GM03348 (cell line): Measurements from ENCODE around the gene KCNS1.
"Not testable (repeated sequence)": the region's sequence is repeated elsewhere in the genome, so short reads cannot be mapped to it uniquely, and the experiment has no call there.

Experiments
- DNase-seq: peaks from one replicate; pipeline ENCODE4 v3.0.0; 2012; ENCODE audit warnings: low spot score

The KCNS1 gene, protein sequence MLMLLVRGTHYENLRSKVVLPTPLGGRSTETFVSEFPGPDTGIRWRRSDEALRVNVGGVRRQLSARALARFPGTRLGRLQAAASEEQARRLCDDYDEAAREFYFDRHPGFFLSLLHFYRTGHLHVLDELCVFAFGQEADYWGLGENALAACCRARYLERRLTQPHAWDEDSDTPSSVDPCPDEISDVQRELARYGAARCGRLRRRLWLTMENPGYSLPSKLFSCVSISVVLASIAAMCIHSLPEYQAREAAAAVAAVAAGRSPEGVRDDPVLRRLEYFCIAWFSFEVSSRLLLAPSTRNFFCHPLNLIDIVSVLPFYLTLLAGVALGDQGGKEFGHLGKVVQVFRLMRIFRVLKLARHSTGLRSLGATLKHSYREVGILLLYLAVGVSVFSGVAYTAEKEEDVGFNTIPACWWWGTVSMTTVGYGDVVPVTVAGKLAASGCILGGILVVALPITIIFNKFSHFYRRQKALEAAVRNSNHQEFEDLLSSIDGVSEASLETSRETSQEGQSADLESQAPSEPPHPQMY

GRCh38 chr20:45100563-45101245 lies at the start of gene KCNS1:
TSS of gene KCNS1 (minus strand) at chr20:45101127. CDS start at chr20:45099236, 1,891 bp downstream.
- DNase-seq, result peak; percentile 64

GRCh38 chr20:45149062-45149461 lies 48.1 kb upstream of the KCNS1 start:
- no peak for DNase-seq

DNA sequence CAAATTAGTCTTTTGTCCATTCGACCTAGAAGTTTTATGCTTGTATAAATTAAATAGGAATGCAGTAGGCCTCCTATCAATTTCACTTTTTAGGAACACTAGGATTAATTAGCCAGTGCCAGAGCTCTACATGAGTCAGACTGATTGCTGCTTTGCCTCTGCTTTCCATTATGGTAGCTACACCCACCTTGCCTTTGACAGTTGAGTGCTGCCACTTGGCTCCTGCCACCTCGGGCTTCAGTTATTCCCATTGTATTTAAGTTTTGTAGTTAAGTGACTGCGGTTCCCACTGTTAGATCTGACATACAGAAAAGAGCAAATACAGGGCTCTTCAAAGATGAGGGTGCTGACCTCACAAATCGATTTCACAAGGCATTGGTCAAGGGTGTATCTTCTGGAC lies 39.9 kb upstream of the KCNS1 start:
- no peak for DNase-seq

- DNase-seq, result not testable (repeated sequence)
Measured at GRCh38 chr20:45139733-45140375, 38.9 kb upstream of the KCNS1 start.

DNA sequence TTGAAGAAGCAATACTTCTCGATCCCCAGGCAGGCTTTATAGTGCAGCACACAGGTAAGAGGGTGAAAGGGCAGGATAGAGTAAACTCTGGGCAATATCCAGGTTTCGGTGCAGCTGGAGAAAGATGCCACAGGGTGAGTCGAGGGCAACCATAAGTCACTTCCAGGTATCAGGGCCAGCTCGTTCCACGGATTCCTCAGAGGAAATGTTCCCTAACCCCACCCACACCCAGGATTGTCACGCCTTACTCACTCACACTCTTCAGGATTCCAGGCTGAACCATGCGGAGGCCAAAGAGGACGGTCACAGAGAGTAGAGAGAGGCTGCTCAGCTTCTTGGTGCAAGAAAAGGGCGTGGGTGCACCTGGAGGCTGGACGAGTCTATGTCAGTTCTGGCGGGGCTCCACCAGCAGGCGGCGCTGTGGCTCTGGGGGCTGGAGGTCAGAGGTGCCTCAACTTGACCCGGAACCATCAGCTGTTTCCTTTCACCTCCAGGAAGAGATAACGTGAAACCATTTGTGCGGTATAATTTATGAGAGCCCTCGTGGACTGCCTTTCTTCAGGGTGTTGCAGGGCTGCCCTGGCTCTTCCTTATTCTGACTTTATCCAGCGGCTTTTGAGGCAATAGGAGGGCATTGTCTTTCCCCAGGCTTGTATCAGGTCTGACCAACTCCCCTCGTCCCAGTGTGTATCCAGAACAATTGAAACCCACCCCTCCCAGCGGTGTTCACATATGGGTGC lies 37.8 kb upstream of the KCNS1 start:
- peak; percentile 30 for DNase-seq

DNA sequence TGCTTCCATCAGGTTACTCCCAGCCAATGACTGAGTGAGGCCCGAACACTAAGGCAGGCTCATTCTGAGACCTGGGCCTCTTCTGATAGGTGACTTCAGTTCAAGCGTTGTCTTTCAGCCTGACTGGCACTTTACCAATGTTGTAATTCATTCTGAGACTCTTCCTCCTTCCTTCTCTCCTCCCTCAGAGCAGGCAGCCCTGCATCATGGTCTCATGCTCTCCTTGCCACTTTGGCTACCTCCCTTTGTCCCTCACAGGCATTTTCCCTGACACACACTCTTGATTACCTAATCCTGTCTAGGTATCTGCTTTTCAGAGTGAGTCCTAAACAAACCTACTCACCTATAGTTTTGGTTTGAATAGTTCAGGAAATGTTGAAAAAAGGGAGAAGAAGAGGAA lies 36.0 kb upstream of the KCNS1 start:
- DNase-seq, result no peak

DNA sequence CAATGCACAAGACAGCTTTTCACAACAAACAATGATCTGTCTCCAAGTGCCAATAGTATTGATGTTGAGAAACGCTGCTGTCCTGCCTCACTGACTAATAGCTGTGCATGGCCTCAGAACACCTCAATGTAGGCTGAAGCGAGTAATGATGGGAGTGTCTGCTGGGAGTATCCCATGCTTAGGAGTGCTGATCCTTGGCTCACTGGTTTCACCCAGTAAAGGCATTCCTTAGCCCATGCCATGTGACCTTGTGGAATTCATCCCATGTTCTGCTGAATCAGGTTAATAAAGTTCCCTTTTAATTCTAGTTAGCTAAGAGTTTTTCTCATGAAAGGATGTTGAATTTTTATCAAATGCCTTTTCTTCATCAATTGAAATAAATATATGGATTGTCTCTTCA lies 27.2 kb upstream of the KCNS1 start:
- DNase-seq, result no peak

GRCh38 chr20:45124365-45124764 lies 23.4 kb upstream of the KCNS1 start, which contains the start of gene WFDC12:
TSS of gene WFDC12 (minus strand) at chr20:45124465. CDS start at chr20:45124447, 18 bp downstream.
- no peak for DNase-seq

DNA sequence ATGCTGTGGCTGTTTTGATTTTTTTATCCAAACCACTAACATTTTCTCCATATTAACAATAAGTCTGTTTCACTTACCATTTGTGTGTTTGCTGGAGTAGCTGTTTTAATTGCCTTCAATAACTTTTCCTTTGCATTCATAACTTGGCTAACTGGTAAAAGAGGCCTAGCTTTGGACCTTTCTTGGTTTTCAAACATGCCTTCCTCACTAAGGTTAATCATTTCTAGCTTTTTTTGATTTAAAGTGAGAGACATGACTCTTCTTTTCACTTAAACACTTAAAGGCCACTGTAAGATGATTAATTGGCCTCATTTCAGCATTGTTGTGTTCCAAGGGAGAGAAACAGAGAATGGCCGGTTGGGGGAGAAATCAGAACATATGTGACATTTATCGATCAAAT lies 20.5 kb upstream of the KCNS1 start:
- DNase-seq, result no peak

DNA sequence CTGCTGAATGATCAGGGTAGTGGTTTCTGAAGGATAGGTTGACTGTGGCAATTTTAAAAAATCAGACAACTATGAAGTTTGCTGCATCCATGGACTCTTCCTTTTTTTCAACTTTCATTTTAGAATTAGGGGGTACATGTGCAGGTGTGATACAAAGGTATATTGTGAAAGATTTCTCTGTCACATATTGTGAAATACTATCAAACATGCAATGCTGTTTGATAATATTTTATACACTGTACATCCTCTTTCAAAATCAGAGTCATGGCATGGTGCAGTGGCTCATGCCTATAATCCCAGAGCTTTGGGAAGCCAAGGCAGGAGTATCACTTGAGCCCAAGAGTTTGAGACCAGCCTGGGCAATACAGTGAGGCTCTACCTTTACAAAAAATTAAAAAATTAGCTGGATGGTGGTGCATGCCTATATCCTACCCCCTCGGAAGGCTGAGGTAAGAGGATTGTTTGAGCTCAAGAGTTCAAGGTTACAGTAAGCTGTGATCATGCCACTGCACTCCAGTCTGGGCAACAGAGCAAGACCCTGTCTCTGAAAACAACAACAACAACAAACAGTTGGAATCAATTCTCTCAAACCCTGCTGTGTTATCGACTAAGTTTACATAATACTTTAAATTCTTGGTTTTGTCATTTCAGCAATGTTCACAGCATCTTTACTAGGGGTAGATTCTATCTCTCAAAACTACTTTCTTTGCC lies 18.8 kb upstream of the KCNS1 start:
- no peak for DNase-seq

GRCh38 chr20:45118028-45118427 lies 17.1 kb upstream of the KCNS1 start:
- DNase-seq, result no peak

- DNase-seq, result no peak
Measured at GRCh38 chr20:45117581-45117980, 16.7 kb upstream of the KCNS1 start.

DNA sequence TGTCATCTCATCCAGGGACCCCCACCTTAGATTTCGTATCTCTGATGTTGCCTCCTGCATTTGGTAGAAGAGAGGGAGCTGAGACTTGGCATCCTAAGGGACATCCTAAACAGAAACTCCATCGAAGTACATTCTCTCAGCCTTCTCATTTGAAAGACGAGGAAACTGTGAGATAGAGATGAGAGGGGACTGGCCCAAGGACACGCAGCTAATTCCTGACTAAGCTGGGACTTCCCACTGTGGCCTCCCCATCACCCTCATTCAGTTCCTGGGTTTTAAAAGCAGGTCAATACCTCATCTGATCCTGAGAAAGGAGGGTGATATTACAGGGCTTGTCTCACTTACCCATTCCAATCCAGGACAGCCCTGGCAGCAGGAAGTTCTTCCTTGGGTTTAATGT lies 14.9 kb upstream of the KCNS1 start:
- no peak for DNase-seq

DNA sequence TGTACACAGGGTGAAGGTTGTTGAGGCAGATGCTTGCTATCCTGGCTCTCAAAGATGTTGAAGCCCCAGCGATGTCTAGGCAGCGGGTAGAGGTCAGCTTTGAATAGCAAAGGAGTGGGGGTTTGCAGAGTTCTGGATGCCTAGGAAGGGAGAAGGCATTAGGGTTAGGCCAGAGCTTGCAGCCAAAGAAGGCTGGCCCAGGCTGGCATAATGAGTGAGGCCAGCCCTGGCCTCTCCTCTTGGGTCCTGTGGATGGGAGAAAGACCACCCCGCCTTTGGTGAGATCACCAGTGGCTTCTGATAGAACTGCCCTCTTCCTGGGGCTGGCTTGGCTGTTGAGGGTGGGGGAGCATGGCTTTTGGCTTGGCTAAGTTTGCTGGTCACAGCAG lies 14.5 kb upstream of the KCNS1 start:
- no peak for DNase-seq

DNA sequence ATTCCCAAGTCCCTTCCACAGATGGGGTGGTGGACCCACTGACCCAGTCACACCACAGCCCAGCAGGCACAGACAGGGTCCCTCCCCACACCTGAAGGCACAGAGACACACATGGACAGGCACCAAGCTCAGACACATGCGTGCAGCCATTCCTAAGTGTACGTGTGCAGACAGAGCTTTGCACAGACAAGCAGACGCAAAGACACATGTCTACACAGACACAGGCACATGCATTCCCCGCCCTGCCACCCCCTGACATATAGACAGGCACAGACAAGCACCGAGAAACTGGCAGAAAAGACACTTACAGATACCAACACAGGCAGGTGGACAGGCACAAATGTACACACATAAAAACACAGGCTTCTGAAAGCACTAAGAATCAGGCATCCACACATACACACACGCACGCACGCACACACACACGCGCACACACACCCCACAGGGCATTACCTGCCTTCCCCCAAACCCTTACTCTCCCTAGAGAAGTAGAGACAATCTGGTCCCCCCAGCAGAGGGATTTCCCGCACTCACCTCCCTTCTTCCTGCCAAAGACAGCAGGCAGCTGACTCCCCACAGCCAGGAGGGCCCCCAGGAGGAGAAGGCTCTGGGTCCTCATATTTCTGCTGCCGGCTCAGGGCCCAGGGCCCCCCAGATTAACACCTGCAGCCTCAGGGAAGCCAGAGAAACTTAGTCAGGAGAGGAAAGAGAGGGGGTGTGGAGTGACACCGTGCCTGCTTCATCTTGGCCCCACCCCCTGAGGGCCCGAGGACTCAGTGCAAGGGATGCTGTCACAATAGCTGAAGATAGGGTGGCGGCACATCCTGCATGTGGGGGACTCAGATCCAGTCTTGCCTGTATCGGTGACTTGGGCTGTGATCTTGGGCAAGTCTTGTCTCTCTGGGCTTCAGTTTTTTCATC lies 13.8 kb upstream of the KCNS1 start, which contains the start of gene WFDC5:
TSS of gene WFDC5 (minus strand) at position 710 of the 921 bp plus-strand sequence. CDS start at position 619, 91 bp downstream.
- DNase-seq, result no peak

DNA sequence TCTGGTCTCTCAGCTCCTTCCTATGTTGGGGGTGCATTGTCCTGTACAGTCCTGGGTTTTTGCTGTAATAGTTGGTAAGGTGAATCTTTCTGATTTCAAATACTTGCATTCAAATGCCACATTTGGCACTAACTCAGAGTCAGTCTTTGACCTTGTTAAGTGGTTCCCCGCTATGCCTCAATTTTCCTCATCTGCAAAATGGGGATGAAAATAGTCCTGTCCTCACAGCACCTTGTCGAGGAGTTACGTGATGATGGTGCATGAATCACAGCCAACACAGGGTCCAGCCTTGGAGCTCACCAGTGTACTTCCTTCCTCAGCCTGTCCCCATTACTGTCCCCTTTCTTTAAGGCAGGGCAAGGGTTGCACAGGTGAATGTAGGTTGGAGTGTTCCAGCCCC lies 12.9 kb upstream of the KCNS1 start:
- no peak for DNase-seq

- DNase-seq, result no peak
Measured at GRCh38 chr20:45112754-45113153, 11.8 kb upstream of the KCNS1 start.

GRCh38 chr20:45111799-45112471 lies 11.0 kb upstream of the KCNS1 start:
- DNase-seq, result peak; percentile 39

- DNase-seq, result no peak
Measured at GRCh38 chr20:45111285-45111684, 10.4 kb upstream of the KCNS1 start.

- DNase-seq, result no peak
Measured at GRCh38 chr20:45110301-45110700, 9.4 kb upstream of the KCNS1 start.
